Prostate gland (tissue), 2 donors: ENCODE measurements around the gene PARVB.

Experiments used
- POLR2A ChIP-seq: fragments of 450-650 bp; IDR thresholded peaks from one replicate; pipeline ENCODE4 v1.6.1; 2016; ENCODE audit warnings: antibody characterized with exemption, mild to moderate bottlenecking
- POLR2AphosphoS5 ChIP-seq: sonication (generic); formaldehyde crosslinking; IDR thresholded peaks from one replicate; pipeline ENCODE4 v1.6.1; 2017; ENCODE audit warnings: antibody characterized with exemption
- TF ChIP-seq, protein P1 (sequence below), 4 experiments: fragments of 200-600 bp in 2 of 4; fragments of 450-650 bp in 2 of 4; sonication (generic) in 2 of 4; IDR thresholded peaks; 1 replicate in 3 of 4; 2 replicates in 1 of 4; pipeline ENCODE4 v1.5.1; 2016 to 2019; ENCODE audit warnings: antibody characterized with exemption in 4 of 4, mild to moderate bottlenecking in 2 of 4, moderate library complexity in 2 of 4

DNA sequence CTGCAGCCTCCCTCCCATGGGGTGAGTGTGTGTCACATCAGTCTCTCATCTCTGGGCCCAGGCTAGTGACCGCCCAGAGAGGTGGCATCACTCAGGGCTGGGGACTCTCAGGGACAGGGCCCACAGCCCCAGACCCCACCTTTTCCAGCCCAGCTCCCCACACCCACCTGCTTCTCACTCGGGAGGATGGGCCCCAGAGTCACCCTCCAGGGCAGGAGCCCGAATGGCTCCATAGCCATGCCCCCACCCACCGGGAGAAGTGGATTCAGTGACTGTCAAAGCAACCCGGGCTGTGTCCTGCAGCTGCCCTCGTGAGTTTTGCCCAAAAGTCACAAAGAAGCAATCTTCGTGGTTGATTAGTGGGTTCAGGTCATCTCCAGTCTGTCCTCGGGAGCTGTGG lies 182.6 kb downstream of the PARVB start:
- TF ChIP-seq, protein P1, sequence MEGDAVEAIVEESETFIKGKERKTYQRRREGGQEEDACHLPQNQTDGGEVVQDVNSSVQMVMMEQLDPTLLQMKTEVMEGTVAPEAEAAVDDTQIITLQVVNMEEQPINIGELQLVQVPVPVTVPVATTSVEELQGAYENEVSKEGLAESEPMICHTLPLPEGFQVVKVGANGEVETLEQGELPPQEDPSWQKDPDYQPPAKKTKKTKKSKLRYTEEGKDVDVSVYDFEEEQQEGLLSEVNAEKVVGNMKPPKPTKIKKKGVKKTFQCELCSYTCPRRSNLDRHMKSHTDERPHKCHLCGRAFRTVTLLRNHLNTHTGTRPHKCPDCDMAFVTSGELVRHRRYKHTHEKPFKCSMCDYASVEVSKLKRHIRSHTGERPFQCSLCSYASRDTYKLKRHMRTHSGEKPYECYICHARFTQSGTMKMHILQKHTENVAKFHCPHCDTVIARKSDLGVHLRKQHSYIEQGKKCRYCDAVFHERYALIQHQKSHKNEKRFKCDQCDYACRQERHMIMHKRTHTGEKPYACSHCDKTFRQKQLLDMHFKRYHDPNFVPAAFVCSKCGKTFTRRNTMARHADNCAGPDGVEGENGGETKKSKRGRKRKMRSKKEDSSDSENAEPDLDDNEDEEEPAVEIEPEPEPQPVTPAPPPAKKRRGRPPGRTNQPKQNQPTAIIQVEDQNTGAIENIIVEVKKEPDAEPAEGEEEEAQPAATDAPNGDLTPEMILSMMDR (IDR thresholded peaks at IDR 0.05), result no peak
- TF ChIP-seq POLR2AphosphoS5 (no peak), POLR2A (no peak)
